Endodermal cell (in vitro differentiated cells): Measurements from ENCODE around the gene ETDC. TPM values are rescaled to one million over a fixed set of nuclear protein-coding genes. Genes with fewer than 3 reads are reported as not detected.

ENCODE experiments used
- DNase-seq: peaks from one replicate; pipeline ENCODE4 v3.0.0-alpha.2; 2017
- H3K27ac ChIP-seq: 2 replicates; pipeline ENCODE4 v1.5.1; 2013; ENCODE audit warnings: mild to moderate bottlenecking, low read depth, low read length, moderate library complexity
- H3K27me3 ChIP-seq: 2 replicates; pipeline ENCODE4 v1.6.1; 2013; ENCODE audit warnings: mild to moderate bottlenecking, low read length, moderate library complexity; ENCODE audit not compliant: insufficient read depth, control insufficient read depth, poor library complexity, severe bottlenecking
- H3K36me3 ChIP-seq: 2 replicates; pipeline ENCODE4 v1.7.0; 2013; ENCODE audit warnings: mild to moderate bottlenecking, low read length, moderate library complexity; ENCODE audit not compliant: control insufficient read depth, insufficient read depth
- H3K4me1 ChIP-seq: one replicate; pipeline ENCODE4 v1.7.0; 2013; ENCODE audit warnings: low read length; ENCODE audit not compliant: control insufficient read depth, insufficient read depth
- H3K4me3 ChIP-seq: 2 replicates; pipeline ENCODE4 v1.5.1; 2013; ENCODE audit warnings: mild to moderate bottlenecking, low read length, moderate library complexity
- H3K9ac ChIP-seq: 2 replicates; pipeline ENCODE4 v1.6.1; 2013; ENCODE audit warnings: mild to moderate bottlenecking, low read length, moderate library complexity; ENCODE audit not compliant: poor library complexity, severe bottlenecking; ENCODE audit errors: extremely low read depth
- H3K9me3 ChIP-seq: 2 replicates; pipeline ENCODE4 v1.6.1; 2013; ENCODE audit warnings: mild to moderate bottlenecking, low read length, moderate library complexity; ENCODE audit not compliant: control insufficient read depth
- H3K27ac Mint-ChIP-seq: 2 replicates; pipeline ENCODE4 v1.8.0; 2020; ENCODE audit warnings: mixed read lengths
- H3K27me3 Mint-ChIP-seq: 2 replicates; pipeline ENCODE4 v1.8.0; 2021; ENCODE audit warnings: mild to moderate bottlenecking, mixed read lengths; ENCODE audit not compliant: insufficient read depth
- H3K36me3 Mint-ChIP-seq: 2 replicates; pipeline ENCODE4 v1.8.0; 2020; ENCODE audit warnings: low read depth, mixed read lengths
- H3K4me1 Mint-ChIP-seq: 2 replicates; pipeline ENCODE4 v1.8.0; 2020; ENCODE audit warnings: mixed read lengths
- H3K4me3 Mint-ChIP-seq: 2 replicates; pipeline ENCODE4 v1.8.0; 2020; ENCODE audit warnings: mild to moderate bottlenecking, moderate library complexity, mixed read lengths
- H3K9me3 Mint-ChIP-seq: 2 replicates; pipeline ENCODE4 v1.8.0; 2020; ENCODE audit warnings: mild to moderate bottlenecking, mixed read lengths
- WGBS, 2 experiments: methylation state at CpG; one replicate each; pipeline versions ENCODE4 v1.1.5 to v1.1.7; 2013; ENCODE audit warnings: missing lambda C conversion rate in 2 of 2, mixed read lengths in 1 of 2; ENCODE audit not compliant: insufficient coverage in 1 of 2, insufficient read length in 1 of 2; 5-methylcytosine and 5-hydroxymethylcytosine counted together
- total RNA-seq, 2 donors: library from RNA; stranded (reverse); fragmentation: NEBNext Ultra II Directional in 1 of 2; extraction: Animal tissue kit (Norgen Biotek cat#: 25700) in 1 of 2; gene quantifications; 2 replicates in 1 of 2; 3 replicates in 1 of 2; pipeline ENCODE4 v1.2.1, GENCODE V29; 2021
- TF ChIP-seq, protein P1 (sequence below): fragments of 200-600 bp; sonication (generic); conservative IDR thresholded peaks from 2 replicates; pipeline ENCODE4 v1.5.0; 2021; ENCODE audit warnings: antibody characterized with exemption, mild to moderate bottlenecking

ETDC gene
- total RNA-seq, 2 donors from 2014 or later = not detected

DNA sequence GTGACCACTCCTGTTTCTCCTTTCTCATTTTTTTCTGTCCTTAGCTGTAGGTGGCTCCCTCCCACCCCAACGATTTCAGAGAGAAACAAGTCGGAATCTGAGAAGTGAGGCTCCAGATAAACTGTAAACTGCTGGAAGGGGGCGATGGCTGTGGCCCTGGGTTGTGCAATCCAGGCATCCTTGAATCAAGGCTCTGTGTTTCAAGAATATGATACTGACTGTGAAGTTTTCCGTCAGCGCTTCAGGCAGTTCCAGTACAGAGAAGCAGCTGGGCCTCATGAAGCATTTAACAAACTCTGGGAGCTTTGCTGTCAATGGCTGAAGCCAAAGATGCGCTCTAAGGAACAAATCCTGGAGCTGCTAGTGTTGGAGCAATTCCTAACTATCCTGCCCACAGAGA, 37.7 kb downstream of the ETDC start:
- Mint-ChIP-seq H3K4me1 (peaks cover 8% of the 10 kb centered on the region), H3K27ac (no peak overlapping the region), H3K36me3 (peaks cover 21% of the 10 kb centered on the region), H3K9me3 (peaks cover 55% of the 10 kb centered on the region), H3K4me3 (no peak overlapping the region), H3K27me3 (no peaks in the 10 kb centered on the region)
- no peaks in the 10 kb centered on the region for H3K27me3 ChIP-seq
- no peaks in the 10 kb centered on the region for H3K9me3 ChIP-seq
- no peaks in the 10 kb centered on the region for H3K4me1 ChIP-seq
- H3K36me3 ChIP-seq = peaks cover 28% of the 10 kb centered on the region
- no peak overlapping the region for H3K4me3 ChIP-seq
- no peak overlapping the region for H3K9ac ChIP-seq
- H3K27ac ChIP-seq = no peak overlapping the region
- TF ChIP-seq, protein P1, sequence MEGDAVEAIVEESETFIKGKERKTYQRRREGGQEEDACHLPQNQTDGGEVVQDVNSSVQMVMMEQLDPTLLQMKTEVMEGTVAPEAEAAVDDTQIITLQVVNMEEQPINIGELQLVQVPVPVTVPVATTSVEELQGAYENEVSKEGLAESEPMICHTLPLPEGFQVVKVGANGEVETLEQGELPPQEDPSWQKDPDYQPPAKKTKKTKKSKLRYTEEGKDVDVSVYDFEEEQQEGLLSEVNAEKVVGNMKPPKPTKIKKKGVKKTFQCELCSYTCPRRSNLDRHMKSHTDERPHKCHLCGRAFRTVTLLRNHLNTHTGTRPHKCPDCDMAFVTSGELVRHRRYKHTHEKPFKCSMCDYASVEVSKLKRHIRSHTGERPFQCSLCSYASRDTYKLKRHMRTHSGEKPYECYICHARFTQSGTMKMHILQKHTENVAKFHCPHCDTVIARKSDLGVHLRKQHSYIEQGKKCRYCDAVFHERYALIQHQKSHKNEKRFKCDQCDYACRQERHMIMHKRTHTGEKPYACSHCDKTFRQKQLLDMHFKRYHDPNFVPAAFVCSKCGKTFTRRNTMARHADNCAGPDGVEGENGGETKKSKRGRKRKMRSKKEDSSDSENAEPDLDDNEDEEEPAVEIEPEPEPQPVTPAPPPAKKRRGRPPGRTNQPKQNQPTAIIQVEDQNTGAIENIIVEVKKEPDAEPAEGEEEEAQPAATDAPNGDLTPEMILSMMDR = no peak
- WGBS, 2 experiments = 90 to 100% methylated on average over 2 to 6 of the region's 6 CpGs
- no peak for DNase-seq

DNA sequence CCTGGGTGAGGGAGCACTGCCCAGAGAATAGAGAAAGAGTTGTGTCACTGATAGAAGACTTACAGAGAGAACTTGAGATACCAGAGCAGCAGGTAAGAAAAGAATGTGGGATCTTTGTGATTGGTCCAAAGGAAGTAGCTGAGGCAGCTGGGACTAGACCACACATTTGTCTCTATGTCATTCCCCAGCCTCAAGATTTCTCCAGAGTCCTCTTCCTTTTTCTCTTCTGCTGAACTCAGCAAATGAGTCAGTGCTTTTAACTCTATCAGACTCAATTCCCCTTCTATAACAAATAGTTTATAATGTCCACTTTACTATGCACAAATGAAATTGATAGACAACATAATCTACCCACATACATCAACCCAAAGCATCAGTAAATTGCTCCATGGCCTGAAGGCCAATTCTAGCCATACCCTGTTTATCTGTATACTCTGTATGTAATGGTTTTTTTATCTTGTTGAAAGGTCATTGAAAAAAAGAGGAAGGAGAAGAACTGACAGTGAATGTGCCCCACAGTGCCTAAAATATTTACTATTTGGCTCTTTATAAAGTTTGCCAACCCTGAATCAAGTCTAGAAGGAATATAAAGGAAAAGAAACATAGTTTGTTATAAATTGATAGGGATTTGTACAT, 38.2 kb downstream of the ETDC start:
- Histone ChIP-seq H3K27me3 (no peaks in the 10 kb centered on the region), H3K4me3 (no peak overlapping the region), H3K36me3 (peaks cover 33% of the 10 kb centered on the region), H3K27ac (no peak overlapping the region), H3K9ac (no peak overlapping the region), H3K9me3 (no peaks in the 10 kb centered on the region), H3K4me1 (no peaks in the 10 kb centered on the region)
- no peak for DNase-seq
- no peaks in the 10 kb centered on the region for H3K27me3 Mint-ChIP-seq
- peaks cover 2% of the 10 kb centered on the region for H3K4me1 Mint-ChIP-seq
- no peak overlapping the region for H3K27ac Mint-ChIP-seq
- peaks cover 50% of the 10 kb centered on the region for H3K9me3 Mint-ChIP-seq
- TF ChIP-seq, protein P1 = no peak
- H3K4me3 Mint-ChIP-seq = no peak overlapping the region
- H3K36me3 Mint-ChIP-seq = peaks cover 22% of the 10 kb centered on the region

DNA sequence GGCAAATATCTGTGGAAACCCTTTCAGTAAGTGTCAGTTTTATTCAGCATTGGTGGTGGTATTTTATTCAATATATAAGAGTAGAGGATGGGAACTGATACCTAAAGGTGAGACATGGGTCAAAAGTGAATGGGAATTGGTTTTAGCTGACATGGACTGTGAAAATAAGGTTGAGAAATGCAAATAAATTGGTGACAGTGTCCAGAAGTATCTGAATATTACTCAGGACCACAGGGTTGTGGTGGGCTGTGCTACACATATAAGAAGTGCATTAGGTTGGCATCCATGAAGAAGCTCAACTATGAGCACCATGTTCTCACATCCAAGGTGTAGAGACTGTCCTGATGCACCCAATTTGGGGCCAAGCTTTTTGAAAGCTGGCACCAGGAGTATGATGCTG, 45.0 kb downstream of the ETDC start:
- Histone ChIP-seq H3K9me3 (no peaks in the 10 kb centered on the region), H3K4me1 (no peaks in the 10 kb centered on the region), H3K36me3 (peaks cover 23% of the 10 kb centered on the region), H3K27me3 (no peaks in the 10 kb centered on the region), H3K9ac (no peak overlapping the region), H3K4me3 (no peak overlapping the region), H3K27ac (no peak overlapping the region)
- H3K36me3 Mint-ChIP-seq = peaks cover 22% of the 10 kb centered on the region
- H3K27ac Mint-ChIP-seq = no peak overlapping the region
- DNase-seq = no peak
- no peaks in the 10 kb centered on the region for H3K4me1 Mint-ChIP-seq
- H3K9me3 Mint-ChIP-seq = peaks cover 28% of the 10 kb centered on the region
- no peak overlapping the region for H3K4me3 Mint-ChIP-seq
- no peaks in the 10 kb centered on the region for H3K27me3 Mint-ChIP-seq
- TF ChIP-seq, protein P1 = no peak

Other genes starting within 250 kb of the ETDC start
- gene SMIM10L2B, start 210.8 kb upstream of the ETDC start, total RNA-seq = 1 to 10 TPM; 5.1 to 7.5 TPM
- gene ETDB, start 189.0 kb upstream of the ETDC start, total RNA-seq = not detected
- under 1 TPM in 1 of 2 donors, not detected in 1; 0.24 TPM for gene CT55, start 138.1 kb upstream of the ETDC start, total RNA-seq
- gene ETDA, start 57.4 kb upstream of the ETDC start, total RNA-seq = not detected
- gene ZNF75D, start 34.6 kb downstream of the ETDC start, total RNA-seq = 1 to 10 TPM; 3.6 to 6.0 TPM
- gene ZNF449, start 35.3 kb downstream of the ETDC start, total RNA-seq = 10 to 100 TPM in 1 of 2 donors, 1 to 10 TPM in 1; 8.5 to 12.8 TPM
- 1 to 10 TPM; 3.8 to 6.1 TPM for gene SMIM10L2A, start 112.5 kb downstream of the ETDC start, total RNA-seq
- 1 to 10 TPM; 7.3 to 9.1 TPM for gene INTS6L, start 211.2 kb downstream of the ETDC start, total RNA-seq